GM13976 (cell line): ENCODE data around the gene PLAC8L1.

Source experiments
- DNase-seq: peaks from one replicate; pipeline ENCODE4 v3.0.0; 2012; ENCODE audit warnings: low spot score
- in situ Hi-C: fragments of 300-500 bp; cut with MboI; formaldehyde crosslinking; loops from one replicate; pipeline ENCODE4 v1.12.0; 2022; ENCODE audit warnings: low sequenced_read_pairs, mixed read lengths, inconsistent platforms; ENCODE audit not compliant: unreplicated experiment
- TF ChIP-seq, protein P1 (sequence below): IDR thresholded peaks from 2 replicates; pipeline ENCODE4 v1.5.1; 2012; ENCODE audit warnings: borderline replicate concordance, mild to moderate bottlenecking; ENCODE audit not compliant: insufficient read depth; ENCODE audit errors: extremely low read depth, missing control alignments, control extremely low read depth

The PLAC8L1 gene

DNA sequence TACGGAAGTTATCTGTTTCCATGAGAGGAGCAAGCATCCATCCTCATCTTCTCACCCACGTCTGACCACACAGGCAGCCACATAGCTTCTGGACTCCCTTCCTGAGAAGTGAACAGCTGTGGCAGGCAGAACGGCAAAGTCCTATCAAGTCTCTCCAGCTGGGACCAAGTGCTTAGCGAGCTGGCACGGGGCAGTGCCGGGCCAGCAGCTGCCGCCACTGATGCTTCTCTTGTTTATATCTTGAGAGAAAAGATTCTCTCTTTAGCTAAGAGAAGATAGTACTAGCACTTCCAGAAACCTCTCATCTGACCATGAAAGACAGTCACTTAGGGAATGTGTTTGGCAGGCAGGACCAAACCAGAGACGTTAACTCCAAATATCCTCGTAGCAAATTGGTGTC is 37.2 kb downstream of the PLAC8L1 start:
- TF ChIP-seq, protein P1, sequence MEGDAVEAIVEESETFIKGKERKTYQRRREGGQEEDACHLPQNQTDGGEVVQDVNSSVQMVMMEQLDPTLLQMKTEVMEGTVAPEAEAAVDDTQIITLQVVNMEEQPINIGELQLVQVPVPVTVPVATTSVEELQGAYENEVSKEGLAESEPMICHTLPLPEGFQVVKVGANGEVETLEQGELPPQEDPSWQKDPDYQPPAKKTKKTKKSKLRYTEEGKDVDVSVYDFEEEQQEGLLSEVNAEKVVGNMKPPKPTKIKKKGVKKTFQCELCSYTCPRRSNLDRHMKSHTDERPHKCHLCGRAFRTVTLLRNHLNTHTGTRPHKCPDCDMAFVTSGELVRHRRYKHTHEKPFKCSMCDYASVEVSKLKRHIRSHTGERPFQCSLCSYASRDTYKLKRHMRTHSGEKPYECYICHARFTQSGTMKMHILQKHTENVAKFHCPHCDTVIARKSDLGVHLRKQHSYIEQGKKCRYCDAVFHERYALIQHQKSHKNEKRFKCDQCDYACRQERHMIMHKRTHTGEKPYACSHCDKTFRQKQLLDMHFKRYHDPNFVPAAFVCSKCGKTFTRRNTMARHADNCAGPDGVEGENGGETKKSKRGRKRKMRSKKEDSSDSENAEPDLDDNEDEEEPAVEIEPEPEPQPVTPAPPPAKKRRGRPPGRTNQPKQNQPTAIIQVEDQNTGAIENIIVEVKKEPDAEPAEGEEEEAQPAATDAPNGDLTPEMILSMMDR = no peak

DNA sequence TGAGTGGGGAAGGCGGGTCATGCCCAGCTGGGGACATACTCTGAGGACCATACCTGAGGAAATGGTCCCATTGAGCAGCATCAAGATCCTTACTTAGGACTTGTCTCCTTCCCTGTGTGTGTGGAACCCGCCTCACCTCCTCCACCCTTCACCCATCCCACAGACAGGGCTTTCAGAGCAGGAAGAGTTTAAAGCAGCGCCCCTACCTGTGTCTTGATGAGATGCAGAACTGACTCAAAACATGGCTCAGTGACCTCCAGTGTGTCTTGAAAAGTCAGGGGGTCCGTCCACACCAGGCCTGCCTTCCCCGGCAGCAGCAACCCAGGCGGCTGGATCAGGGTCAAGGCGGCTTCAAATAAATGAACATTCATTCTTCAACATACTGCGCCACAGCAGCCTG is 38.4 kb downstream of the PLAC8L1 start:
- DNase-seq = no peak
- in situ Hi-C loops = no loop called here
- TF ChIP-seq, protein P1 = no peak

More for the DNA sequence above, 37.2 kb downstream of the PLAC8L1 start:
- no peak for DNase-seq
- in situ Hi-C loops = no loop called here

DNA sequence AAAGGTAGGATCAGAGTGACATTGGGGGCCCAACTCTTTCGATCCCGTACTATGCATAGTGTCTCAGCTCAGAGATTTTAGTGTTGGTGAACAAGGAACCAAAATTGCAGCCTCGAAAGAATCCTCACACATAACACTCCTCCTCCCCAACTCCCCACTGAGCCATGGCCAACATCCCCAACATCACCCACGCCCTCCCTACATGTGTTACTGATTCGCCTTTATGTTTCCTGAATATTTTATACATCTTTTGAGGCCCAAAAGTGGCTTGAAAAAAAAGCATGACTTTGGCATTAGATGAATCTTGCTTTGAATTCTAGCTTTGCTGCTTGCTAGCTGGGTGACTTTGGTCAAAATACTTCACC is 45.2 kb downstream of the PLAC8L1 start:
- TF ChIP-seq, protein P1 = no peak
- in situ Hi-C loops = no loop called here
- no peak for DNase-seq

DNA sequence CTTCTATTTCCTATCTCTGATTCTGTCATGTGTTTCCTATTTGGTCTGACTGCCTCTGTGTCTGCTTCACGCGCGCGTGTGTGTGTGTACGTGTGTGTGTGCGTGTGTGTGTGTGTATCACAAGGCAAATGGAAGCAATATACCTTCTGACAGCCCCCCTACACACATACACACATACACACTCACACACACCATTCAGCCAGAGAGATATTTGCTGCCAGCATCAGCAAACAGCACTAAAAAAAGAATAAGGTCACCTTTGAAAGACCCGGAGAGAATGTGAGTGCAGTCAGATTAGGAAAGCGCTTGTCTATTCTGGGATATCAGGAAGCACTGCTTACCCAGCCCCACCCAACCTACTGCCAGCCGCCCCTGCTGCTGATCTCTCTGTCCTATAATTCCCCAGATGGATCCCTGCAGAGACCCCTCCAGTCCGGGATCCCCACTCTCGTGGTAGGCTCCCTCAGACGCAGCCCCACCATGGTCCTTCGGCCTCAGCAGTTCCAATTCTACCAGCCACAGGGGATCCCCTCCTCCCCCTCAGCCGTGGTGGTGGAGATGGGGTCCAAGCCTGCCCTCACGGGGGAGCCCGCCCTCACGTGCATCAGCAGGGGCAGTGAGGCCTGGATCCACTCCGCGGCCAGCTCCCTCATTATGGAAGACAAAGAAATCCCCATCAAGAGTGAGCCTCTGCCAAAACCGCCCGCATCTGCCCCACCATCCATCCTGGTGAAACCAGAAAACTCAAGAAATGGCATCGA is 45.7 kb downstream of the PLAC8L1 start:
- DNase-seq = no peak
- TF ChIP-seq, protein P1 = no peak
- in situ Hi-C loops = no loop called here

DNA sequence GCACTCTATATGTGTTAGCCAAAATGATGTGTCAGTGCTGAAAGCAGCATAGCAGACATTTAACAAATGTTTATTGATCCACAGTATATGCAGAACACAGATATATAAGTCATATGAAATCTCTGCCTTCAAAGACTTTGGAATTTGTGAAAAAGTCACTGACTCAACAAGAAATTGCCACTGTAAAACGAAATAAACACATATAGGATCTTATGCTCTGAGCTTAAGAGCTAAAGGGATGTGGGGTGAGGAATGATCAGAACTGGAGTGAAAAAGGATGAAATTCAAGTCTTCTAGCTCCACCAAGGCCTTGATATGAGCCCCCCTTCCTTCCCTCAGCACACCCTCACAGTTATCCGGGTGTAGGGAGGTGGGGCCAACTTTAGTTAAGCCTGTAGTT is 49.9 kb downstream of the PLAC8L1 start:
- in situ Hi-C loops = no loop called here
- TF ChIP-seq, protein P1 = no peak
- DNase-seq = no peak

DNA sequence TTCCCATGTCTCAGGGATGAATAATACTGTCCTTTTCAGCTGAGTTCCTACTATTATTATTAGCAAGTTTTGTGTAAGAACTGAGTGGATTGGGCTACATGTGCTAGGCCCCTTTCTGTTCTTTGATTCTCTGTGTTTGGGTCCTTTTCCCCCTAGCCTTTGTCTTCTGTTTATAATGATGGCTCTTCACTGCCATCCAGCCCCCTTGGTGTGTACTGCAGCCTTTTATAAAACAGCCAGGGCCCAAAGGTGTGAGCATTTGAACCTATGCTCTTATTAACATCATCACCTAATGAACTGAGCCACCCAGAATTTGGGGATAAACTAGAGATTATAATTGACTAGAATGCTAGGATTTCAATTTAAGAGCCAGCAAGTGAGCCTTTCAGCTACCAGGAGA is 52.6 kb downstream of the PLAC8L1 start:
- in situ Hi-C loops = no loop called here
- TF ChIP-seq, protein P1 = no peak
- no peak for DNase-seq
